Heart left ventricle (tissue), 13 donors: ENCODE results near the gene GNRH2.
A peak's percentile ranks its signal among the peaks of the same experiment; 100 is the strongest.

Experiments
- CTCF ChIP-seq, 12 donors: fragments of 200-600 bp; sonication (generic) in 4 of 12; IDR thresholded peaks; one replicate each; pipeline versions ENCODE4 v1.5.0 to v1.8.0; 2018 to 2022; ENCODE audit warnings: antibody characterized with exemption in 12 of 12, mild to moderate bottlenecking in 5 of 12
- POLR2A ChIP-seq, 2 donors: fragments of 450-650 bp; IDR thresholded peaks; one replicate each; pipeline ENCODE4 v1.6.1; 2017; ENCODE audit warnings: antibody characterized with exemption in 2 of 2, mild to moderate bottlenecking in 2 of 2, moderate library complexity in 2 of 2
- donor health status: ischemic (EF 13 %, LVEDD 7.1; RV severe dilation, severe dysfunction).
- donor health status: DM: no; HTN: yes; CAD: no.
- donor health status: DM: no; HTN: no; CAD: no.
- donor health status: ischemic (EF 25% LVEDD 6.9; RV normal size, moderate dysfunction).
- donor health status: ischemic (EF 25% LVEDD 5.7; RV mildly dilated, moderate dysfunction).
- donor health status: ischemic (EF 35%, LVEDD 5.7; RV mildly dilated, moderate dysfunction).
- donor health status: nonischemic (EF 11% LVEDD 7.7; RV severe dilation, severe dysfunction).
- donor health status: DM: yes; HTN: yes; CAD: no.
- donor health status: PGD.
- donor health status: ischemic (EF 29% LVEDD 5.4; RV normal size, mild dysfunction).
- donor health status: nonischemic (EF 23%, LVEDD 6.1; RV moderate dilation, normal function).

GRCh38 chr20:3000852-3001523 lies 42.4 kb upstream of the GNRH2 start:
- peak in 10 of 12 donors; percentile 37 to 65 (median 48) for TF ChIP-seq CTCF (IDR thresholded peaks at IDR 0.05)
- no peak for TF ChIP-seq POLR2A (IDR thresholded peaks at IDR 0.05)
